ENCODE measurements around the gene ARSA. TPM values are rescaled to one million over a fixed set of nuclear protein-coding genes. Genes with fewer than 3 reads are reported as not detected.
"Not testable (repeated sequence)": the region's sequence is repeated elsewhere in the genome, so short reads cannot be mapped to it uniquely, and the experiment has no call there.

Gene ARSA
- total RNA-seq, 1 experiment from 2014 or later: 40.2 TPM

DNA sequence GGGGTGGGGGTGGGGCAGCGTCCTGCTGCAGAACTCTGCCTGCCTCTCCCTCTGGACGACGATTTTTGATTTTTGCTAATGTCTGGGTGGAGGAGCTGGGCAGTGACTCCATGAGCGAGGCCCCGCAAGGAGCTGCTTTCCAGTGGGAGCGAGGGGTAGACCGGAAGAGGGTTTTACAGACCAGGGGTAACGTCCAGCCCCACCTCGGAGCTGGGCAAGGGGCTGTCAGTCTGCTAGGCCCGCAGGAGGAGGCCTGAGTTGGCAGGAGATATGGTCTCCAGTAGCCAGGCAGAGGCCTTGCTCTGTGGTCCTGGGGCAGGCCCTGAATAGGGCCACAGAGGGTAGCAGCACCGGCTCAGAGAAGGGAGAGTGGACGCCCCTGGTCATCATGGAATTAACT lies 18.4 kb downstream of the ARSA start:
- Mint-ChIP-seq H3K4me1 (ENCODE audit: low read depth, unreplicated experiment) (peaks cover 11% of the 10 kb centered on the region), H3K27ac (ENCODE audit: unreplicated experiment) (no peak overlapping the region), H3K4me3 (ENCODE audit: low read depth, unreplicated experiment) (no peak overlapping the region), H3K36me3 (ENCODE audit: insufficient read depth, unreplicated experiment) (no peaks in the 10 kb centered on the region), H3K9me3 (ENCODE audit: low read depth, unreplicated experiment) (no peaks in the 10 kb centered on the region), H3K27me3 (ENCODE audit: unreplicated experiment) (peaks cover 57% of the 10 kb centered on the region)
- intact Hi-C loops (cut with micrococcal nuclease; ENCODE audit: unreplicated experiment): no loop called here
- TF ChIP-seq, protein P1, sequence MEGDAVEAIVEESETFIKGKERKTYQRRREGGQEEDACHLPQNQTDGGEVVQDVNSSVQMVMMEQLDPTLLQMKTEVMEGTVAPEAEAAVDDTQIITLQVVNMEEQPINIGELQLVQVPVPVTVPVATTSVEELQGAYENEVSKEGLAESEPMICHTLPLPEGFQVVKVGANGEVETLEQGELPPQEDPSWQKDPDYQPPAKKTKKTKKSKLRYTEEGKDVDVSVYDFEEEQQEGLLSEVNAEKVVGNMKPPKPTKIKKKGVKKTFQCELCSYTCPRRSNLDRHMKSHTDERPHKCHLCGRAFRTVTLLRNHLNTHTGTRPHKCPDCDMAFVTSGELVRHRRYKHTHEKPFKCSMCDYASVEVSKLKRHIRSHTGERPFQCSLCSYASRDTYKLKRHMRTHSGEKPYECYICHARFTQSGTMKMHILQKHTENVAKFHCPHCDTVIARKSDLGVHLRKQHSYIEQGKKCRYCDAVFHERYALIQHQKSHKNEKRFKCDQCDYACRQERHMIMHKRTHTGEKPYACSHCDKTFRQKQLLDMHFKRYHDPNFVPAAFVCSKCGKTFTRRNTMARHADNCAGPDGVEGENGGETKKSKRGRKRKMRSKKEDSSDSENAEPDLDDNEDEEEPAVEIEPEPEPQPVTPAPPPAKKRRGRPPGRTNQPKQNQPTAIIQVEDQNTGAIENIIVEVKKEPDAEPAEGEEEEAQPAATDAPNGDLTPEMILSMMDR (IDR thresholded peaks at IDR 0.05; ENCODE audit: unreplicated experiment): no peak
- BruUV-seq (replicated peaks): no TSS peak
- DNase-seq: no peak
- CTCF ChIA-PET: no interaction called here

DNA sequence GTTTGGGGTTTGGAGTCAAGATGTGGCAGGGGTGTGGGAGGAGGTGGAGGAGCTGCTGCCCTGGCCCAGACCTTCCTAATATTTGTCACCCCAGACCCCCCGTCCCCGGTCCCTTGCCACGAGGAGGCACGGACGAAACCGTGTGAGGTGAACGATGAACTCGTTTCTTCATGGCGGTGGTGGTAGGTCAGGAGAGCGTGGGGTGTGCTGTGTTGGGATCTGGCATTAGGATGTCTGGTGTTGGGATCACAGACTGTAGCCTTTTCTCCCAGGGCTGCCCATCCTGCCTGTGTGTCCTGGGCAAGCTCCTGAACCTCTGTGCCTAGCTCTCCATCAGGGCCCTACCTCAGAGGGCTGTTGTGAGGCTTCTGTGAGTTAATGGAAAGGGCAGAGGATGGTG lies 19.0 kb downstream of the ARSA start:
- Mint-ChIP-seq H3K36me3 (ENCODE audit: insufficient read depth, unreplicated experiment) (no peaks in the 10 kb centered on the region), H3K27ac (ENCODE audit: unreplicated experiment) (no peak overlapping the region), H3K27me3 (ENCODE audit: unreplicated experiment) (peaks cover 57% of the 10 kb centered on the region), H3K9me3 (ENCODE audit: low read depth, unreplicated experiment) (no peaks in the 10 kb centered on the region), H3K4me3 (ENCODE audit: low read depth, unreplicated experiment) (no peak overlapping the region), H3K4me1 (ENCODE audit: low read depth, unreplicated experiment) (peaks cover 11% of the 10 kb centered on the region)
- intact Hi-C loops (cut with micrococcal nuclease; ENCODE audit: unreplicated experiment): no loop called here
- TF ChIP-seq, protein P1 (IDR thresholded peaks at IDR 0.05; ENCODE audit: unreplicated experiment): no peak
- BruUV-seq (replicated peaks): no TSS peak
- no peak for DNase-seq
- CTCF ChIA-PET: interaction anchor here (0.7 kb wide), 1 partner anchor 77 kb away, joined by 3 read pairs; no protein-coding TSS in a partner anchor

DNA sequence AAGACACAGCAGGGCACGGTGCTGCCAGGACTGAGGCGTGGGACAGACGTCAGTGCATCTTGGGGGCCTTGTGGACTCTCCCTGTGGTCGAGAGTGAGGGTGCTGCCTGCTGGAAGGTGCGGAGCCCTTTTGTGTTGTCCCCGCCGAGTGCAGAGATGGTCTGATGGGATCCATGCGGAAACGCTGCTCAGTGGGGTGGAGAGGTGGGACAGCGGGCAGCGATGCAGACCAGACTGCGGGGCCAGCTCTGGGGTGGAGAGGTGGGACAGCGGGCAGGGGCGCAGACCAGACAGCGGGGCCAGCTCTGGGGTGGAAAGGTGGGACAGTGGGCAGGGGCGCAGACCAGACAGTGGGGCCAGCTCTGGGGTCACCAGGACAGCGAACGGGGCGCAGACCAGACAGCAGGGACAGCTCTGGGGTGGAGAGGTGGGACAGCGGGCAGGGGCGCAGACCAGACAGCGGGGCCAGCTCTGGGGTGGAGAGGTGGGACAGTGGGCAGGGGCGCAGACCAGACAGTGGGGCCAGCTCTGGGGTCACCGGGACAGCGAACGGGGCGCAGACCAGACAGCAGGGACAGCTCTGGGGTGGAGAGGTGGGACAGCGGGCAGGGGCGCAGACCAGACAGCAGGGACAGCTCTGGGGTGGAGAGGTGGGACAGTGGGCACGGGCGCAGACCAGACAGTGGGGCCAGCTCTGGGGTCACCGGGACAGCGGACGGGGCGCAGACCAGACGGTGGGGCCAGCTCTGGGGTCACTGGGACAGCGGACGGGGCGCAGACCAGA lies 19.7 kb downstream of the ARSA start:
- H3K9me3 Mint-ChIP-seq (ENCODE audit: low read depth, unreplicated experiment): not testable (repeated sequence)
- CTCF ChIA-PET: interaction anchor here (0.7 kb wide), 1 partner anchor 76 kb away, joined by 3 read pairs; no protein-coding TSS in a partner anchor
- H3K27me3 Mint-ChIP-seq (ENCODE audit: unreplicated experiment): peaks cover 60% of the 10 kb centered on the region

DNA sequence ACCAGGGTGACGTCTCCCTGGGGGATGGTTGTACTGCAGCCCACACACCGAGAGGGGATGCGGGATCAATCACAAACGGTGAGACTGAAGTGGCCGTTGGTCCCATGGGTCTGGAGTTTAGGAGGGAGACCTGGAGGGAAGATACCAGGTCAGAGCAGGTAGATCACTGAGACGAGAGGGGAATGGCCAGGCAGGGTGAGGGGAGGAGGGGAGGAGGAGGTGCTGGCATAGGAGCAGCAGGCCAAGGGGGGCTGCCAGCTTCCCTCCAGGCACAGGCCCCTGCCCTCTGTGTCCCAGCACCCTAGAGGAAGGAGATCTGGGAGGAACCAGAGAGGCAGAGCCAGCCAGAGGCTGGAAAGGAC lies 20.3 kb downstream of the ARSA start:
- no peaks in the 10 kb centered on the region for H3K36me3 Mint-ChIP-seq (ENCODE audit: insufficient read depth, unreplicated experiment)

More for the DNA sequence above, 19.7 kb downstream of the ARSA start:
- H3K36me3 Mint-ChIP-seq (ENCODE audit: insufficient read depth, unreplicated experiment); intact Hi-C loops (cut with micrococcal nuclease; ENCODE audit: unreplicated experiment); BruUV-seq (replicated peaks); H3K27ac Mint-ChIP-seq (ENCODE audit: unreplicated experiment); H3K4me3 Mint-ChIP-seq (ENCODE audit: low read depth, unreplicated experiment); DNase-seq; H3K4me1 Mint-ChIP-seq (ENCODE audit: low read depth, unreplicated experiment): not testable (repeated sequence)

More for the DNA sequence above, 20.3 kb downstream of the ARSA start:
- peaks cover 66% of the 10 kb centered on the region for H3K27me3 Mint-ChIP-seq (ENCODE audit: unreplicated experiment)
- H3K9me3 Mint-ChIP-seq (ENCODE audit: low read depth, unreplicated experiment): no peaks in the 10 kb centered on the region
- CTCF ChIA-PET: no interaction called here
- DNase-seq: no peak
- no peak overlapping the region for H3K27ac Mint-ChIP-seq (ENCODE audit: unreplicated experiment)
- no TSS peak for BruUV-seq (replicated peaks)
- H3K4me1 Mint-ChIP-seq (ENCODE audit: low read depth, unreplicated experiment): peaks cover under 1% of the 10 kb centered on the region
- intact Hi-C loops (cut with micrococcal nuclease; ENCODE audit: unreplicated experiment): no loop called here
- no peak overlapping the region for H3K4me3 Mint-ChIP-seq (ENCODE audit: low read depth, unreplicated experiment)
- TF ChIP-seq, protein P1 (IDR thresholded peaks at IDR 0.05; ENCODE audit: unreplicated experiment): no peak
